Midbrain (tissue), 1 donor: ENCODE results near the gene HM13.
"Not testable (repeated sequence)": the region's sequence is repeated elsewhere in the genome, so short reads cannot be mapped to it uniquely, and the experiment has no call there.

Experiments
- DNase-seq: peaks from one replicate; lab custom pipeline; 2025; lab: John Stamatoyannopoulos, UW

HM13 gene

GRCh38 chr20:31590717-31591225, 76.5 kb downstream of the HM13 start:
- no peak for DNase-seq

- no peak for DNase-seq
Measured at GRCh38 chr20:31593221-31594001, 79.2 kb downstream of the HM13 start.

GRCh38 chr20:31594002-31594557, 79.8 kb downstream of the HM13 start:
- DNase-seq: no peak

- DNase-seq: no peak
Measured at GRCh38 chr20:31594558-31595379, 80.5 kb downstream of the HM13 start.

GRCh38 chr20:31595380-31595653, 81.1 kb downstream of the HM13 start:
- DNase-seq: no peak

GRCh38 chr20:31595654-31596411, 81.6 kb downstream of the HM13 start:
- no peak for DNase-seq

GRCh38 chr20:31596412-31596715, 82.1 kb downstream of the HM13 start:
- not testable (repeated sequence) for DNase-seq

GRCh38 chr20:31596831-31597480, 82.7 kb downstream of the HM13 start:
- DNase-seq: no peak

GRCh38 chr20:31597481-31597855, 83.2 kb downstream of the HM13 start:
- no peak for DNase-seq

- no peak for DNase-seq
Measured at GRCh38 chr20:31602431-31602778, 88.2 kb downstream of the HM13 start.

- no peak for DNase-seq
Measured at GRCh38 chr20:31602779-31603441, 88.7 kb downstream of the HM13 start.

GRCh38 chr20:31603822-31604566, 89.8 kb downstream of the HM13 start:
- DNase-seq: peak; percentile 88

- no peak for DNase-seq
Measured at GRCh38 chr20:31604567-31605030, 90.4 kb downstream of the HM13 start.

- peak; percentile 96 for DNase-seq
Measured at GRCh38 chr20:31605031-31605901, 91.0 kb downstream of the HM13 start, which contains the start of gene ID1. Gene ID1 (plus strand): TSS chr20:31605289. CDS start chr20:31605388, 99 bp downstream.

GRCh38 chr20:31605902-31606803, 91.9 kb downstream of the HM13 start:
- DNase-seq: no peak

GRCh38 chr20:31606804-31607639, 92.8 kb downstream of the HM13 start:
- DNase-seq: no peak

- DNase-seq: no peak
Measured at GRCh38 chr20:31607640-31608250, 93.5 kb downstream of the HM13 start.
